Measurements from ENCODE around the gene BLVRA.
"Not testable (repeated sequence)": the region's sequence is repeated elsewhere in the genome, so short reads cannot be mapped to it uniquely, and the experiment has no call there.

The BLVRA gene

DNA sequence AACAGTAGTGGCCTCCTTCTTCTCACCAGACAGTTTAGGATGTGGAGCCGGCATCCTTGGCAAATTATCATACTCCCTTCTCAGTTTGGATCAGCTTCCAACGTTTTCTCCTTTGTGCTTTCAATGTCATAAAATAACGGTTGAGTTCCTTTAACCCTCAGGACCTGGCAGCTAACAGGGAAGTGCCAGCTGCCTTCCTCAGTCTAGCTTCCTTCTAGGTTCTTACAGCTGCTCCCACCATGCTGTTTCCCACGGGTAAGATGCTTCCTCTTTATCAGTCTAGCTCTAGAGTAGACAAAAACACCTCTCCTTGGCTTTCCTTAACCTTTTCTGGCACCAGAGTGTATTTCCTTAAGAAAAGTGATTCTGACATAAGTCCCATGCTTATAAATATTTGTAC lies 33.2 kb downstream of the BLVRA start:
- Histone ChIP-seq H3K27ac (ENCODE audit: low read length) (no peak overlapping the region), H3K36me3 (ENCODE audit: insufficient read depth, low read depth, low read length) (peaks cover 6% of the 10 kb centered on the region; the same call in 1 of the 2 replicates), H3K9me3 (ENCODE audit: insufficient read depth, low read depth, low read length) (no peaks in the 10 kb centered on the region), H3K4me1 (ENCODE audit: insufficient read depth, low read length) (no peaks in the 10 kb centered on the region), H3K27me3 (ENCODE audit: insufficient read depth, low read length) (no peaks in the 10 kb centered on the region), H3K9ac (ENCODE audit: low read depth, low read length) (no peak overlapping the region), H3K4me3 (ENCODE audit: low read length) (no peak overlapping the region)

DNA sequence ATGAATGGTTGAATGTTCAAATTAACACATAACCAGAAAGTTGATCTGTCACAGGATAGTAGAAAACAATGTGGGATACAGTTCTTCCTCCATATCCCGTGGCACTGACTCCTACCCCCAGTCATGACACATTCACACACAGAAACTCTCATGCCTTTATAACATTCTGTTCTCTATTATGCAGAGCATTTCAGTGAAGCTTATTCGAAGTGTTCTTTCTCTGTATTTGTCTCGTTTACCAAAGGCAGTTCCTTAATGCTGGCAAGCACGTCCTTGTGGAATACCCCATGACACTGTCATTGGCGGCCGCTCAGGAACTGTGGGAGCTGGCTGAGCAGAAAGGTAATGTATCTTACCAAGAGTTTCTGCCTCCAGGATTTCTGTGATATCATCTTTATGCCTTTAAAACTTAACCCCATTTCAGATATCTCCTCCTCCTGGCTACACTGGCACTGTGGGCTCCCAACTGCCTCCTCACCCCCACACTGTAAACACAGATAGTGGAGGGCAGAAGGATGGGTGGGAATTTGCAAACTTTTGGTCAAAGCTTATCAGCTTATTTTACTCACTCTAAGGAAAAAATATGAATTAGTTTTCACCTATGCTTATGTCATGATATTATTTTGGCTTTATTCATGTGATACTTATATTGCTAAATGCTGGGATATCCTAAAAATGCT lies 34.1 kb downstream of the BLVRA start:
- peaks cover 6% of the 10 kb centered on the region; the same call in 1 of the 2 replicates for H3K36me3 ChIP-seq (ENCODE audit: insufficient read depth, low read depth, low read length)
- H3K27me3 ChIP-seq (ENCODE audit: insufficient read depth, low read length), result no peaks in the 10 kb centered on the region
- H3K4me3 ChIP-seq (ENCODE audit: low read length), result no peak overlapping the region
- H3K27ac ChIP-seq (ENCODE audit: low read length), result no peak overlapping the region
- no peaks in the 10 kb centered on the region for H3K9me3 ChIP-seq (ENCODE audit: insufficient read depth, low read depth, low read length)
- no peaks in the 10 kb centered on the region for H3K4me1 ChIP-seq (ENCODE audit: insufficient read depth, low read length)
- H3K9ac ChIP-seq (ENCODE audit: low read depth, low read length), result no peak overlapping the region

GRCh38 chr7:43799605-43800004 lies 41.1 kb downstream of the BLVRA start:
- H3K27ac ChIP-seq (ENCODE audit: low read length), result no peak overlapping the region
- H3K9ac ChIP-seq (ENCODE audit: low read depth, low read length), result no peak overlapping the region
- no peaks in the 10 kb centered on the region; the same call in 1 of the 2 replicates for H3K36me3 ChIP-seq (ENCODE audit: insufficient read depth, low read depth, low read length)
- H3K4me1 ChIP-seq (ENCODE audit: insufficient read depth, low read length), result no peaks in the 10 kb centered on the region
- H3K4me3 ChIP-seq (ENCODE audit: low read length), result no peak overlapping the region
- H3K27me3 ChIP-seq (ENCODE audit: insufficient read depth, low read length), result no peaks in the 10 kb centered on the region
- no peaks in the 10 kb centered on the region for H3K9me3 ChIP-seq (ENCODE audit: insufficient read depth, low read depth, low read length)

DNA sequence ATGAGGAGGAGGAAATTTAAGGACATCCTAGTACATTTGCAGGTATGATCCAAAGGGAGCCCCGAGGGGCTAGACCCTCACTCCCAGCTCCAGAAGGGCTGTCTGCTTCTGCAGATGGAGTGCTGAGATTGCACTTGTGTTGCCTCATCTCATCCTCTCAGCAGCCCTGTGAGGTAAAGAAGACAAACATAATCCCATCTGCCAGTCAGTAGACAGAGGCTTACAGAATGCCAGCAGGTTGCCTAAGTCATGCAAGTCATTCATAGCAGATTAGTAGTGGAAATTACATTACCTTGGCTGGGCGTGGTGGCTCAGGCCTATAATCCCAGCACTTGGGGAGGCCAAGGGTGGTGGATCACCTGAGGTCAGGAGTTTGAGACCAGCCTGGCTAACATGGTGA lies 45.4 kb downstream of the BLVRA start:
- Histone ChIP-seq H3K4me1 (ENCODE audit: insufficient read depth, low read length) (no peaks in the 10 kb centered on the region), H3K36me3 (ENCODE audit: insufficient read depth, low read depth, low read length) (peaks cover 7% of the 10 kb centered on the region; the same call in 1 of the 2 replicates), H3K4me3 (ENCODE audit: low read length) (no peak overlapping the region), H3K9me3 (ENCODE audit: insufficient read depth, low read depth, low read length) (no peaks in the 10 kb centered on the region), H3K27ac (ENCODE audit: low read length) (no peak overlapping the region), H3K27me3 (ENCODE audit: insufficient read depth, low read length) (no peaks in the 10 kb centered on the region), H3K9ac (ENCODE audit: low read depth, low read length) (no peak overlapping the region)

GRCh38 chr7:43808410-43808809 lies 49.9 kb downstream of the BLVRA start:
- no peak overlapping the region for H3K27ac ChIP-seq (ENCODE audit: low read length)
- H3K36me3 ChIP-seq (ENCODE audit: insufficient read depth, low read depth, low read length), result peaks cover 7% of the 10 kb centered on the region; the same call in 1 of the 2 replicates
- H3K9me3 ChIP-seq (ENCODE audit: insufficient read depth, low read depth, low read length), result no peaks in the 10 kb centered on the region
- H3K9ac ChIP-seq (ENCODE audit: low read depth, low read length), result no peak overlapping the region
- H3K4me3 ChIP-seq (ENCODE audit: low read length), result no peak overlapping the region
- no peaks in the 10 kb centered on the region for H3K27me3 ChIP-seq (ENCODE audit: insufficient read depth, low read length)
- no peaks in the 10 kb centered on the region for H3K4me1 ChIP-seq (ENCODE audit: insufficient read depth, low read length)

- H3K36me3 ChIP-seq (ENCODE audit: insufficient read depth, low read depth, low read length); H3K4me1 ChIP-seq (ENCODE audit: insufficient read depth, low read length); H3K27ac ChIP-seq (ENCODE audit: low read length); H3K9ac ChIP-seq (ENCODE audit: low read depth, low read length); H3K9me3 ChIP-seq (ENCODE audit: insufficient read depth, low read depth, low read length); H3K4me3 ChIP-seq (ENCODE audit: low read length); H3K27me3 ChIP-seq (ENCODE audit: insufficient read depth, low read length): not testable (repeated sequence)
These were observed 51.9 kb downstream of the BLVRA start for GRCh38 chr7:43810195-43810941.

- Histone ChIP-seq H3K36me3 (ENCODE audit: insufficient read depth, low read depth, low read length) (no peaks in the 10 kb centered on the region), H3K27me3 (ENCODE audit: insufficient read depth, low read length) (no peaks in the 10 kb centered on the region), H3K27ac (ENCODE audit: low read length) (no peak overlapping the region), H3K4me1 (ENCODE audit: insufficient read depth, low read length) (peaks cover 18% of the 10 kb centered on the region), H3K9me3 (ENCODE audit: insufficient read depth, low read depth, low read length) (no peaks in the 10 kb centered on the region), H3K9ac (ENCODE audit: low read depth, low read length) (no peak overlapping the region), H3K4me3 (ENCODE audit: low read length) (no peak overlapping the region; the same call in 1 of the 2 replicates)
These were observed 56.9 kb downstream of the BLVRA start for GRCh38 chr7:43815373-43815772.

- not testable (repeated sequence) for H3K9me3 ChIP-seq (ENCODE audit: insufficient read depth, low read depth, low read length); H3K4me3 ChIP-seq (ENCODE audit: low read length); H3K27me3 ChIP-seq (ENCODE audit: insufficient read depth, low read length); H3K36me3 ChIP-seq (ENCODE audit: insufficient read depth, low read depth, low read length); H3K9ac ChIP-seq (ENCODE audit: low read depth, low read length); H3K27ac ChIP-seq (ENCODE audit: low read length)
- H3K4me1 ChIP-seq (ENCODE audit: insufficient read depth, low read length), result peaks cover 18% of the 10 kb centered on the region
These were observed 57.7 kb downstream of the BLVRA start for GRCh38 chr7:43816046-43816797.

GRCh38 chr7:43823425-43823824 lies 64.9 kb downstream of the BLVRA start:
- H3K4me1 ChIP-seq (ENCODE audit: insufficient read depth, low read length), result peaks cover 12% of the 10 kb centered on the region; the same call in 1 of the 2 replicates
- H3K4me3 ChIP-seq (ENCODE audit: low read length); H3K9me3 ChIP-seq (ENCODE audit: insufficient read depth, low read depth, low read length); H3K9ac ChIP-seq (ENCODE audit: low read depth, low read length); H3K36me3 ChIP-seq (ENCODE audit: insufficient read depth, low read depth, low read length); H3K27ac ChIP-seq (ENCODE audit: low read length); H3K27me3 ChIP-seq (ENCODE audit: insufficient read depth, low read length): not testable (repeated sequence)

- H3K36me3 ChIP-seq (ENCODE audit: insufficient read depth, low read depth, low read length), result no peaks in the 10 kb centered on the region
- peaks cover 12% of the 10 kb centered on the region; the same call in 1 of the 2 replicates for H3K4me1 ChIP-seq (ENCODE audit: insufficient read depth, low read length)
- H3K4me3 ChIP-seq (ENCODE audit: low read length), result no peak overlapping the region
- H3K9ac ChIP-seq (ENCODE audit: low read depth, low read length), result no peak overlapping the region
- no peak overlapping the region for H3K27ac ChIP-seq (ENCODE audit: low read length)
- H3K9me3 ChIP-seq (ENCODE audit: insufficient read depth, low read depth, low read length), result no peaks in the 10 kb centered on the region
- H3K27me3 ChIP-seq (ENCODE audit: insufficient read depth, low read length), result no peaks in the 10 kb centered on the region
These were observed 65.5 kb downstream of the BLVRA start for GRCh38 chr7:43823941-43824340.

DNA sequence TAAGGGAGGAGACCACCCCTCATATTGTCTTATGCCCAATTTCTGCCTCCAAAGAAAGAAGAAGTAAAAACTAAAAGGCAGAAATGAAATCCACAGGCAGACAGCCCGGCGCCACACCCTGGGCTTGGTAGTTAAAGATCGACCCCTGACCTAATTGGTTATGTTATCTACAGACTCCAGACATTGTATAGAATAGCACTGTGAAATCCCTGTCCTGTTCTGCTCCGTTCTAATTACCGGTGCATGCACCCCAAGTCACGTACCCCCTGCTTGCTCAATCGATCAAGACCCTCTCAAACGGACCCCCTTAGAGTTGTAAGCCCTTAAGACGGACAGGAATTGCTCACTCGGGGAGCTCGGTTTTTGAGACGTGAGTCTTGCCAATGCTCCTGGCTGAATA lies 66.0 kb downstream of the BLVRA start:
- H3K27me3 ChIP-seq (ENCODE audit: insufficient read depth, low read length); H3K4me3 ChIP-seq (ENCODE audit: low read length); H3K36me3 ChIP-seq (ENCODE audit: insufficient read depth, low read depth, low read length); H3K9me3 ChIP-seq (ENCODE audit: insufficient read depth, low read depth, low read length); H3K9ac ChIP-seq (ENCODE audit: low read depth, low read length); H3K27ac ChIP-seq (ENCODE audit: low read length): not testable (repeated sequence)
- H3K4me1 ChIP-seq (ENCODE audit: insufficient read depth, low read length), result peaks cover 12% of the 10 kb centered on the region; the same call in 1 of the 2 replicates

All from iPS-20b (cell line).